GM21367 (cell line): ENCODE results near the gene PPP1R13B.

ENCODE experiments used
- ATAC-seq: cut with Tn5 transposase; IDR thresholded peaks from one replicate; pipeline ENCODE4 v1.9.1; 2021; ENCODE audit not compliant: unreplicated experiment

The PPP1R13B gene

DNA sequence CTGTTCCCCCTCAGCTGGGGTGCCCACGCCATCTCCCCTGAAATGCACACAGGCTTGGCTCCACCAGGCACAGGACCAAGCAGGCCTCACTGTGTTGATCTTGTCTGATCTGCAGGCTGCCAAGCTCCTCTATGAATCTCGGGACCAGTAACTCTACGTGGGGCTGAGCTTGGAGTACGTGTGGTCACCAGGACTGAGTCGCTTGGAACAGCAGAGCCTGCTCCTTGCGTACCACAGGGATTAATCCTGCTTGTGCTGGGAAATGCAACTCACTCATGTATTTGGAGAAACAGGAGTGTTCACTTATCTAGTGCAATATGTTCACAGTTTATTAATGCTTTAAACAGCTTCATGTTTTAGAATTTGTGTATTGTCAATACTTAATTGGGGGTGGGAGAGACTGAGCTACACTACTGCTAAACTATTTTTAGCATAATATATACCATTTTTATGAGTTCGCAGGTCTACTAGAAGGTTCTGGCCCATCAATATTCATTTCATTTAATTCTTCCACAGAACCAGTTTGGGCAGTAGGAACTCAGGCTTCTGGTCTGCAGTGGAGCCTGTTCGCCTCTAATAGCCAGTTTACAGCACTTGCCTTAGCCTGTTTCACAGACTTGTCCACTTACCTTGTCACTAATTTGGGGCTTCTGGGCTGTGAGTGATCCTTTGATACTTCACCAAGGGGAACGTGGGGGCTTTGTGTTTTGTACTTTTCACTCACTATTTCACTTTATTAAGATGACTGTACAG is 114.3 kb downstream of the PPP1R13B start:
- no peak for ATAC-seq

DNA sequence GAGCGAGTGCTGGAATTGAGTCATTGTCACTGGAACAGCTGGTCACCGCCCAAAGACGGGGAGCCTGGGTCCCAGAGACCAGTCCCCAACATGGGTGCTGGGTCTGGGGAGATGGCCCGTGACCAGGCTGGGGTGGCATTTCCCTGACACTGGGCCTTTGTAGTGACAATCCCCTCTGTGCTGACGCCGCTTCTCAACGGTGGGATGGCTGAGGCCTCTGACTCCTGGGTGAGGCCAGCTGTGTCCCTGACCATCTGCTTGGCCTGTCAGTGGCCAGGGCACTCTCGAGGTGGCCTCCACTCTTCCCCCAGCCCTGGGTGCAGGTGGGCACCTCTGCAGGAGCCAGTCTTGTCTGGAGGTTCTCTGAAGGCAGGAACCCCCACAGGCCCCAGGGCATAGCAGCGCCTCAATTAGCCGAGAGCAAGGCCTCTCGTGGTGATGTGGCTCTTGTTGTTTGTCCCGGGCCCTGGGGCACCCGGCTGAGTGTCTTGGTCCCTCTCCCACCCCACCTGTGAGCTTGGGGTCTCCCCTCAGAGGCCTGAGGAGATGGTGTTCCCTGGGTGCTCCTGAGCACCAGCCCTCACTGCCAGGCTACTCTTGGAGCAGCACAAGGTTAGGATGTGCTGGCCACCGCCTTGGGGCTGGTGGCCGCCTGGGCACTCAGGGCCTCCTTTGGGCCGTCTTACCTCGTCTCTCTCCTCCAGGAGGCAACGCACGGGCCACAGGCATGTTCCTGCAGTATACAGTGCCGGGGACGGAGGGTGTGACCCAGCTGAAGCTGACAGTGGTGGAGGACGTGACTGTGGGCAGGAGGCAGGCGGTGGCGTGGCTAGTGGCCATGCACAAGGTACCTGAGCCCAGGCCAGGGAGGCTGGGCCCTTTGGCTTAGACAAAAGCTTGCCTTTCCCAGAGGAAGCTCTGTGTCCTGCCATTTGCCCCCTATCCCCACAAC is 115.2 kb downstream of the PPP1R13B start:
- no peak for ATAC-seq

DNA sequence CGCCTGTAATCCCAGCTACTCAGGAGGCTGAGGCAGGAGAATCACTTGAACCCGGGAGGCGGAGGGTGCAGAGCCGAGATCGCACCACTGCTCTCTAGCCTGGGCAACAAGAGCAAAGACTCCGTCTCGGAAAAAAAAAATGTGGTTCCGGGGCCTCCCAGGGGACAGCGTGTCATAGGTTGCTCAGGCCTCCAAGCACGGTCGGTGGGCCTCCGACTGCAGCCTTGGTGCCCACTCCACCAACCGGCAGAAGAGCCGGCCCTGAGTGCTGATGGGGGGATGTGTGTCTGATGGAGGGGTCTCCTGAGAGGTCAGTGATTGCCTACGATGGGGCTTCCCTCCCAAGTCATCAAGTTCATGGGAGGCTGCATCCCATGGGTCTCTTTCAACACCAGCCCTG is 115.9 kb downstream of the PPP1R13B start:
- ATAC-seq, result no peak

DNA sequence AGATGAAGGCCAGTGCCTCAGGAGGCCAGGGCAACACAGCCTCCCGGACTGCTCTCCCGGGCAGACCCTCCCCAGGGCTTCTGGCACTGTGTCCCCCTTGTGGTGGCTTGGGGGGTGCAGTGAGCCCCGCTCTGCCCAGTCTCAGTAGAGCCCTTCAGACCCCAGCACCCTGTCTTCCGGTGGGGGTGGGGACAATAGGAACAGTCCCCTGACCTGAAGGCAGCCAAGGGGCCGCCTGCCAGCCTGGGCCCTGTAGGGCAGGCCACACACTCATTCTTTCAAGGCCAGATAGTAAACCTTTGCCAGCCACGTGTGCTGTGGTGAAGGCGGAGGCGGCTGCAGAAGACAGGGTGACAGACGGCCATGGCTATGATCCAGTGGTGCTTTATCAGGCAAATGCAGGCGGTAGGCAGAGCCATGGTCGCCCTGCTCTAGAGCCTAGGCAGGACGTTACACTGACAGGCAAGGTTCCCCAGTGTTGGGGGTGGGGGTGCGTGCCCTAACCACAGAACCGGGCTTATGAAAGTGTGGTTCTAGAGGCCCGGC is 116.8 kb downstream of the PPP1R13B start:
- ATAC-seq, result no peak

DNA sequence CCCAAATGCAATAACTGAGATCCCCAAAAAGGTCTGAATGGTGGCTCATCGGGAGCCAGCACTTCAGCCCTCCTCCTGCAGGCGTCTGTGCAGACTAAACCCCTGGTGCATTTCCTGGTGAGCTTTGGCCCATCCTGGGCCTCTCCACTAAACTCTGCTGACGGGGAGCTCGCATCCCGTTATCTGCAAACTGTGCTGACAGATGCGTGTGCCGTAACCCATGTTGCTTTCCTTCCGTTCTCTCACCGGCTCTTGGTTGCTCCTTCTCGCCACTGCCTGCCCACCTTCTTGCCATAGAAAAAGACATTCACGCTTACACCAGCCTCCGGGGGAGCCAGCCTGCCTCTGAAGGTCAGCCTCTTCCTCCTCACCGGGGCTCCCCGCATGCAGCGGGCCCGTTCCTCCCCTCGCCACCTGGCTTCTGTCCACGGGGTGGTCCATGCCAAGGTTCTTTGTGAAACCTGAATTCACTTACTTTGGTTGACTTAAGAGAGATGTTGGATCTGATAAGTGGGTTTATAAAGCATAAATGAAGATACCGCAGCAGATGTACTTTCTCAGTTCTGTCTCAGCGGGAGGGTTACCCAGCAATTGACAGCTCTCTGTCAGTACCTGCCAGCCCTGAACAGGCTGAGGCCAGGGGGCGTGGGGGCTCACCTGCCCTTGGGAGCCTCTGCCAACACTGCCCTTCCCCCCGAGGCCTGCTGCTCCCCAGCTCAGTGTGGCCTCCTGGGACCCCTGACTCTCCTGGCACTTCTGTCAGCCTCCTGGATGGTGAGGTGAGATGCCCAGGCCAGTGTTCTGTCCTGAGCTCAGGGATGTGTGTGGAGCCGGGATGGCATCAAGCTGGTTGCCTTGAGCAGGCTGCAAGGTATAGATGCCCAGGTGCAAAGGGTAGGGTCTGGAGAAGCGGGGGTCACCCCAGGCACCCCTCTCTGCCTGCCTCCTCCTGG is 117.6 kb downstream of the PPP1R13B start:
- ATAC-seq, result no peak

DNA sequence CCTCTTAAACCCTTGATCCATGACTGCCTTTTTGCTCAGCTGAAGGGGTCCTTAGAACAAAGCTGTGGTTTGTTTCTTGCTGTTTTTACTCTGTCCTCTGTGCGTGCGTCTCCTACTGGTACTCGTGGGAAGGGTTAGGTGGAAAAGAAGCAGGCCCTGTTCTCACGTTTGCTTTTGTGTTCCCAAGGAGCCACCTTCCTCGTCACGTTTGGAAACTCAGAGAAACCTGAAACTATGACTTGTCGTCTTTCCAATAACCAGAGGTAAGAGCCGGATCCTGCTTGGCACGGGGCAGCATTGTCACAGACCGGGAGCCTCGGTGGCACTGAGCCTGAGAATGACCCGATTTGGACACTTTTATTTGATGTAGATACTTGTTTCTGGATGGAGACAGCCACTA is 118.7 kb downstream of the PPP1R13B start:
- no peak for ATAC-seq

DNA sequence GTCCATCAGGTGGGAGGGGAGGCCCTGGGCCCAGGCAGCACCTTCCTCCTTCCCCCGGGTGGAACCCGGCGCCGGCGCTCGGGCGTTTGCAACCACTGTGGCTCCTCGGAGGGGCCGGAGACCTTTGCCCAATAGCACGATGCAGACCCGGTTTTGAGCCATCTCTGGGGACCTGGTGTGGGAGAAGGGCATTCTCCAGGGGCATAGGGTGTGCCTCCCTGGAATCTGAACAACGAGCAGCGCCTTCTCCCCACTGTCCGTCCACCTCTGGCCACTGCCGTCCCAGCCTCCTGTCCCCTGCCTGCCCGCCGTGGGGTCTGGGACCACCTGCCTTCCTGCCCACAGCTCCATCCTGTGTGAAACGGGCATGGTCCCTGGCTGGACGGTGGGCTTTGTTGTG is 119.2 kb downstream of the PPP1R13B start:
- no peak for ATAC-seq

DNA sequence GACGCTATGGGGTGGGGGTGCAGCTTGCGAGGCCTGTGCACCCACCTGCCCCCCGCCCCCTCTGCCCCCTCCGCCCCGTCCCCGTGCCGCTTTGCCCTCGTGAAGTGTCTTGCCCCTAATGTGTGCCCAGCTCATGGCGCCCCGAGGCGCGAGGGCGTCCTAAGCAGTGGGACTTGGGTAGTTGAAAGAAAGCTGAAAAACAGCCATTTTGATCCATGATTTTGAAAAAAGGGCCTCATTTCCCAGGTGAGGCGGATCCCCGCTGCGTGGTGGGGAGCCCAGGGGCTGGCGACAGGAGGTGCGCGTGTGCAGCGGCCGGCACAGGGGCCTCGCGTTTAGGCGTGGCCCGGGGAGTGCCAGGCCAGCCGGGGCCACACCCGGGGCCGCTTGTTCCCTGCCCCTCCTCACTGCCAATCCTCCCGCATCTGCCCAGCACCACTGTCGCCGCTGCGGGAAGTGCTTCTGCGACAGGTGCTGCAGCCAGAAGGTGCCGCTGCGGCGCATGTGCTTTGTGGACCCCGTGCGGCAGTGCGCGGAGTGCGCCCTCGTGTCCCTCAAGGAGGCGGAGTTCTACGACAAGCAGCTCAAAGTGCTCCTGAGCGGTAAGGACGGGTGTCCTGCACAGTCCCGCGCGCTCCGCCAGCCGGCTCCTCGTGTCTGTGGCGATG is 119.9 kb downstream of the PPP1R13B start:
- no peak for ATAC-seq

DNA sequence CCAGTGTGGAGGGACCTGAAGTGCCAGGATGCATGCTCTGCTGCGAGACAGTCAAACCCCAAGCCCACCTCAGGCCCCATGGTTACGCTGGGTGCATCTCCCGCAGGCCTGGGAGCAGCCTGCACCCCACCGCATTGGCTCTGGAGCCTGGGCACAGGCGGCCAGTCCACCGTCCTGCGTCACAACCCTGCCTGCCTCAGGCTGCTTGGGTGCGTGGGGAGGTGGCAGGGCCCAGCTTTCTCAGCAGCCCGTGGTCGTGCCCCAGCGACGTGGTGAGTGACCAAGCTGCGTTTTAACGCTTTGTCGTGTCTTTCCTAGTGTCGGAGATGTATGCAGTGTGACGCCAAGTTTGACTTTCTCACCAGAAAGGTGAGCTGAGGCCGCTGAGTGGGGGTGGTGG is 120.9 kb downstream of the PPP1R13B start:
- ATAC-seq, result no peak

DNA sequence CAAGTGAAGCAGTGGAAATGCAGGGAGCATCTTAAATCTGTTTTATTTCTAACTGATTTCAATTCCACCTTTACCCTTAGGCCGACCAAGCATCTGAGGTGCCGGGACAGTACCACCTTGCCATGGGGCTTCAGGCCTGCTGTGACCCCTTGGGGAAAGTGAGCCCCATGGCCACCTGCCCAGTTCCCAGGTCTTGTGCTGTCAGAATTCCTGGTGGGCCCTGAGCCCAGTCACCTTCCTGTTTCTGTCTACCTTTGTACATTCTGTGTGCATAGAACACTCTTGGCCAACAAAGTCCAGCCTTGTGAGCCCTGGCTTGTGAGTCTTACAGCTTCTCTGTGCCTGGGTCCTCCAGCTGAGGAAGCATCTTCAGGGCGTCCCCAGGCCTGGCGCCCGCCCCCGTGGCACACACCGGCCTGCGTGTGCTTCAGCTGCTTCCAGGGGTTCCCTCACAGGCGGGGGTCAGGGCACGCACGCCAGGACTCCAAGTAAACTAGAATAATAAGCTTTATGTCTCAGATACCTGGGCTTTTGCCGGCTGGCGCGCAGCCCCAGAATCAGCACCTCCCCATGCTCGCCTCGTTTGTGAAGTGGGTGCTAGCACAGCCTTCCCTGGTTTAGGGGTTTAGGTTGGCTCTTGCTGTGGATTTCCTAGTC is 121.5 kb downstream of the PPP1R13B start:
- ATAC-seq, result no peak

DNA sequence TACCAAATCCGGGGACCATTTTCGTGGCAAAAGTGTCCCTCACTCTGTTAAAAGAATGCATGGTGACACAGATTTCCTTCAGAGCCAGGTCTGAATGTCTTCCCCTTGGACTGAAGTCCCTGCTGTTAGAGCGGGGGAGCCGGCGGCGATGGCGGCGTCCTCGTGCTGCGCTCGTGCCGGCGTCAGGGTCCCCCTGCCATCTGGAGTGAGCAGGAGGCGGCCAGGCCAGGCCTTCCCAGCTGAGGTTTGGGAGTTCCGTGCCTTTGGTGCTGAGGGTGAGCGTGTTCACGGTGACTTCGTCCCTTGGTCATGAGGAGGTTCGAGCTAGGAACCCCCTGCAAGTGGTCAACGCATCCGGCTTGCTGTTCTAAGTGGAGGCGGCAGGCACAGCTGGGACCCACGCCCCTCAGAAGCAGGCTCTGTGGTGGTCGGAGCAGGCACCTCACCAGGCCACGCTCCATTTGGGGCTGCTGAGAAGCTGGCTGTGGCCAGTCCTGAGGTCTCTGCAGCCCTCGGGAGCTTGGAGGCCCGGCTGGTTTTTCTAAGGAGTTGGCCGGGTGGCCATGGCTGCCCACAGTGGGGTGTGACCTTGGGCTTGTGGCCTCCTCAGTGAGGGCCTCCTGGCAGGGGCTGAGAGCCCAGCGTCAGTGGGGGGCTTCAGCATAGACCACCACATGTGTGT is 122.2 kb downstream of the PPP1R13B start:
- ATAC-seq, result no peak

DNA sequence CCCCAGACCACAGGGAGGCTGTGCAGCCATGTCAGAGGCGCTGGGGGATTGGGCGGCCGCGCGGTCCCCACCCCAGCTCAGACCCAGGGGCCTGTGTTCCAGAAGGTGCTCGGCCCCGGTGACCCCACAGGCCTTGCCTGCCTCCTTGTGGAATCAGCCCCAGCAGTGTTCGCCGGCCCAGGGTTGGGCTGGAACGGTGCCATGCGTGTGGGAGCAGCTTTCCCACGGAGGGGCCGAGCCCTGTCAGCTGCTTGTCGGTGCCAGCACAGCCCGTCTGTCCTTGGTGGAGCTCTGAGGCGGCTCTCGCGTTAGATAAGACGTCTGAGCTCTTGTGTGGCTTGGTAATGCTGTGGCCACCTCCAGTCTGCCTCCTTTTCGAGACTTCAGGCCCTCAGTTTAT is 123.3 kb downstream of the PPP1R13B start:
- no peak for ATAC-seq

DNA sequence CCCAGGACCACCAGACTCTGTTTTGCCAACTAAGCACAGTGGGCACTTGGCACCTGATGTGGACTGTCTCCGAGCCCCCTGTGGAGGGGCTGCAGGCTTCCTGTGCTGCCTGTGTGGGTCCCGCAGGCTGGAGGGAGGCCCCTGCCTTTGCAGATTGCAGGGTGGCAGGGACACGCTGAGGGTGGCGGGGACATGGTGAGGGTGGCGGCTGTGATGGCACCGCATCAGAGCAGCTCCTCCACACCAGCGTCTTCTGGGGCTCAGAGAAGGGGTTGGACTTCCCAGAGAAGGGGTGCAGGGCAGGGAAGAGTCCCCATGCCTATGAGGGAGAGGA is 123.7 kb downstream of the PPP1R13B start:
- ATAC-seq, result no peak

DNA sequence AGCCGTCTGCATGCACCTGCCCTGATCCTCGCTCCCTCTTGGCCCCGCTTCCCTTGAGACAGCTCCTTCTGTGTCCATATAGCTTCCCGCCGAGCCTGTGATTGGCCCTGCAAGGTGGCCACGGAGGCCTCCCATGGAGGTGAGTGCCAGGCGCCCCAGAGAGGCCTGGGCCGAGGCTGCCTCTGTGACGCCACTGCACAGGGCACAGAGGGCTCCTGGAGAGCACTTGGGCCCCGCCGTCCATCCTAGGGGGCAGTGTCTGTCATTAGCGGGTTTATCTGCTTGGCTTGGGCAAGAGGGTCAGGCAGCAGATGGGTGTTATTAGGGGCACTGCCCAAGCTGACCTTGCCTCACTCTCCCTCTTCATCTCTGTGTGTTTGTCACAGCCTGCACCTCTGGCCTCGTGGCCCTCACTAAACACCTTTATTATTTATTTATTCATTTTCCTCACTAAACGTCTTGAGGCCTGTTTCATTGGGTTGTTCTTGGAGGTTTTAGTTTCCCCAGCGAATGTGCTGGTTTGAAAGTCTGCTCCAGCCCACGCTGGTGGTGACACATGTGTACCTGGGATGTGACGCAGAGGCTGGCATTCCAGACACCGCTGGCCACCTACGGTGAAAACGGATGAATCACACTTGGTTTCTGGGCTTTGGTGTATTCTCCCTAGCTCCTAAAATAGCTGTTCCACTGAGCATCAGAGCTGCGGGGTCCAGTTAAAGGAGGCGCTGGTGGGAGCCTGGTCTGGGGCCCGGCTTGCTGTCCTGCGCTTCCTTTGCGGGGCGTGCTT is 125.8 kb downstream of the PPP1R13B start:
- ATAC-seq, result no peak

DNA sequence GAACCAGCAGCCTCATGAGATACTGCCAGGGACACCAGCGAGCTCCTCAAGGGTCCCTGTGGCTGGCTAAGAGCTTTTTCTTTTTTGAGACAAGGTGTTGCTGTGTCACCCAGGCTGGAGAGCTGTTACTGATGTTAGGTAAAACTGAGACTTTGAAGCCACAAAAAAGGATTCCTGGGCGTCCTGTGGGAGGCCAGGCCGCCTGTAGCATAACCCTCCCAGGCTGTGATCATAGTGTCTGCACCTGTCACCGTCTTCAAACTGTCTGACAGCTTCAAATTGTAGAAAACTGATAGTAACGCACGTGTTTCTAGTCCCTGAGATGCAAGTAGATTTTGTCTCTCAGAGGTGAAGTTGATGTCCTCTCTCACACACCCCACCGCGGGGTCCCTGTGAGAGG is 127.6 kb downstream of the PPP1R13B start:
- no peak for ATAC-seq

DNA sequence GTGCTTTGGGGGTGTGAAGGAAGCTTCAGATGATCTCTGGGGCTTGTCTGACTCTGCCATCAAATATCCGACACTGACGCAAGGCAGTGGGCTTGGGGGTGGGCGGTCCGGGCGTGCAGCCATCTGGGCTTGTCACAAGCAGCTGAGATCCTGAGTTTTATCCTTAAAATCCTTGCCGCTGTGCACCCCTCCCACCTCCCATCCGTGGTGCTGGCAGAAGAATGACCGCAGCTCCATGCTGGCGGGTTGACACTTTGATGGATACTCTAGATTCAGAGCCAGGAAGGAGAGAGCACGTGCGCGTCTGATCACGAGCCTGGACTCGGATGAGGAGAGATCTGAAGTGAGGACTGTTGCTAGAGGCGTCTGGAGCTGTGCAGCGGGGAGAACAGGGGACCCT is 128.8 kb downstream of the PPP1R13B start:
- ATAC-seq, result no peak

DNA sequence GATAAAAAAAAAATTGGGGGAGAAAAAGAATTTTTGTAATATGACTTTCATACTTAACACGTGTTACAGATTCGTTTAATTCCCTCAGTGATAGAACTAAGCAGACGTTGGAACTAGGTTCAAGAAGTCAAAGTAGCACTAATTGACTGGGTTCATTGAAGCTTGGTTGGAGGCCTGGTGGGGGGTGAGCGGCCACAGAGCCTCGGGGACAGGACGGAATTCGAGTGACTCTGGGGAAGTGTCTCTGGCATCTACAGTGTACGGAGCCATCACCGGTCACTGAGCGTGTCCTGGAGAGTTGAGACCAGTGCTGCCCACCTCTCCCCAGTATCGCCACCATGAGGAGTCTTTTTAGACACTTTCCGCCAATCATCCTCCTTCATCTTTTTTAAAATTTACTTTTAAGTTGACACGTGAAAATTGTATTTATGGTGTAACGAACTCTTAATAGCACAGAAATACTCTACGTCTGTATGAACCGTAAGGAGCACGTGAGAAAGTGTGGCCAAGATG is 130.4 kb downstream of the PPP1R13B start:
- no peak for ATAC-seq

DNA sequence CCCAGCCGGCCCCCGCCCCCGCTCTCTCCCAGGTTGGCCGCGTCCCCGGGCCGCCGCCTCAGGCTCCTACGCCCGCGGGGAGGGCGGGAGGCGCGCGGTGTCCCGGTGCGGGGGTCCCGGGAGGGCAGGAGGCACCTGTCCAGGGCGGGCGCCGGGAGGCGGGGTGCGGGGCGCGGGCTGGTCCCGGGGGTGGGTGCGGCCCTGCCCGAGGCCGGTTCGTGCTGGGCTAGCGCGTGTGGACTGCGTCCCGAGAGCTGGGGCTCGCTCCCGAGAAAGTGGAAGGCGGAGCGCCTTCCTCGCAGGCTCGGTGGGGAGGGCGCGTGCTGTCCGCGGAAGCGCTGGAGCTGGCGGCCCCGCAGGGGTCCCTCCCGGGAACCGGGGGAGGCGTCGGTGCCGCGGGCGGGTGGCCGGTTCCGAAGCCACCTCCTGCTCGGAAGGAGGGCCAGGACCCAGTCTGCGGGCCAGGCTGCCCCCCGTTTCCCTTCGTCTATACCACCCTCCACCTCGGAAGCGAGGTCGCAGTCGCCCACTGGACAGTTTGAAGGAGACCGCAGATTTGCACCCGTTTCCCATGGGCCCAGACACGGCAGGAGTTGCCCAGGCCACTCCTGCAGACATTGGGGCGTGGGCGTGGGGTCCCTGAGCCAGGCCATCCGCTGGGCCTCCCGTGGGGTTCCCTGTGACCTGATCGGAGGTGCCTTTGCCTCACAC is 131.1 kb downstream of the PPP1R13B start:
- no peak for ATAC-seq
